GM23248 (cell line): ENCODE data around the gene PPP2R5C. TPM values are rescaled to one million over a fixed set of nuclear protein-coding genes. Genes with fewer than 3 reads are reported as not detected.

Experiments
- DNase-seq: peaks from one replicate; pipeline ENCODE4 v3.0.0-alpha.2; 2015
- H2AFZ ChIP-seq: fragments of 200-600 bp; sonication (generic); 2 replicates; pipeline ENCODE4 v1.6.1; 2016; ENCODE audit warnings: antibody characterized with exemption
- H3F3A ChIP-seq: fragments of 200-600 bp; sonication (generic); 2 replicates; pipeline ENCODE4 v1.6.1; 2016; ENCODE audit warnings: mild to moderate bottlenecking, antibody characterized with exemption, mixed run types; ENCODE audit not compliant: insufficient read depth
- H3K27ac ChIP-seq: fragments of 200-600 bp; sonication (generic); 2 replicates; pipeline ENCODE4 v1.5.1; 2016; ENCODE audit warnings: mild to moderate bottlenecking
- H3K27me3 ChIP-seq: fragments of 200-600 bp; sonication (generic); replicated peaks from 2 replicates; pipeline ENCODE4 v1.6.1; 2016; ENCODE audit warnings: mild to moderate bottlenecking; ENCODE audit not compliant: insufficient read depth
- H3K36me3 ChIP-seq: fragments of 200-600 bp; sonication (generic); 2 replicates; pipeline ENCODE4 v1.6.1; 2016; ENCODE audit warnings: low read depth, mild to moderate bottlenecking
- H3K4me1 ChIP-seq: fragments of 200-600 bp; sonication (generic); 2 replicates; pipeline ENCODE4 v1.6.1; 2016; ENCODE audit warnings: mild to moderate bottlenecking; ENCODE audit not compliant: insufficient read depth
- H3K4me2 ChIP-seq: fragments of 200-600 bp; sonication (generic); one replicate; pipeline ENCODE4 v1.6.1; 2016; ENCODE audit warnings: mild to moderate bottlenecking; ENCODE audit not compliant: unreplicated experiment
- H3K4me3 ChIP-seq: fragments of 200-600 bp; sonication (generic); 2 replicates; pipeline ENCODE4 v1.5.1; 2016; ENCODE audit warnings: mild to moderate bottlenecking
- H3K79me2 ChIP-seq: fragments of 200-600 bp; sonication (generic); 2 replicates; pipeline ENCODE4 v1.6.1; 2016; ENCODE audit warnings: mild to moderate bottlenecking; ENCODE audit not compliant: insufficient read depth
- H3K9ac ChIP-seq: fragments of 200-600 bp; sonication (generic); 2 replicates; pipeline ENCODE4 v1.6.1; 2016; ENCODE audit warnings: mild to moderate bottlenecking
- H3K9me2 ChIP-seq: fragments of 200-600 bp; sonication (generic); 2 replicates; pipeline ENCODE4 v1.6.1; 2016; ENCODE audit warnings: mixed run types, mild to moderate bottlenecking, moderate library complexity; ENCODE audit not compliant: insufficient read depth
- H3K9me3 ChIP-seq: fragments of 200-600 bp; sonication (generic); one replicate; pipeline ENCODE4 v1.6.1; 2017; ENCODE audit warnings: low read depth
- H4K20me1 ChIP-seq: fragments of 200-600 bp; sonication (generic); 2 replicates; pipeline ENCODE4 v1.6.0; 2016; ENCODE audit not compliant: insufficient read depth
- EZH2 ChIP-seq: fragments of 200-600 bp; sonication (generic); IDR thresholded peaks from 2 replicates; pipeline ENCODE4 v1.6.1; 2018; ENCODE audit warnings: antibody characterized with exemption, mild to moderate bottlenecking; ENCODE audit not compliant: insufficient read depth, poor library complexity, severe bottlenecking
- EZH2phosphoT487 ChIP-seq: fragments of 200-600 bp; sonication (generic); IDR thresholded peaks from 2 replicates; pipeline ENCODE4 v1.6.1; 2018; ENCODE audit warnings: antibody characterized with exemption, moderate library complexity, mild to moderate bottlenecking, low read depth; ENCODE audit not compliant: insufficient read depth
- WGBS, 2 experiments: methylation state at CpG; one replicate each; pipeline ENCODE4 v1.1.6; 2015 to 2017; ENCODE audit warnings: low lambda C conversion rate in 2 of 2, low coverage in 1 of 2; ENCODE audit errors: missing lambda C conversion rate in 2 of 2; 5-methylcytosine and 5-hydroxymethylcytosine counted together
- in situ Hi-C: fragments of 300-500 bp; cut with MboI; formaldehyde crosslinking; loops from 2 replicates; pipeline ENCODE4 v1.15.0; 2020
- polyA plus RNA-seq: library from polyadenylated mRNA; unstranded; fragments of >200 nt; fragmentation: Nextera tagmentation; extraction: Ambion mirVana; gene quantifications from 2 replicates; pipeline ENCODE4 v1.2.1, GENCODE V29; 2016
- total RNA-seq: library from RNA; depleted of rRNA; stranded (reverse); fragments of >200 nt; shearing (Covaris generic); gene quantifications from 2 replicates; pipeline ENCODE4 v1.2.3, GENCODE V29; 2014

Gene PPP2R5C
- total and polyA plus RNA-seq, 2 experiments from 2014 or later: 76.3 to 77.9 TPM

- Histone ChIP-seq H3K4me2 (no peak overlapping the region), H3K9ac (no peak overlapping the region), H3K79me2 (no peaks in the 10 kb centered on the region), H4K20me1 (no peaks in the 10 kb centered on the region), H3K27ac (no peak overlapping the region), H3K9me3 (no peaks in the 10 kb centered on the region), H2AFZ (no peak overlapping the region), H3K27me3 (peaks cover 8% of the 10 kb centered on the region), H3K4me3 (no peak overlapping the region), H3F3A (no peaks in the 10 kb centered on the region), H3K9me2 (no peaks in the 10 kb centered on the region), H3K36me3 (no peaks in the 10 kb centered on the region), H3K4me1 (peaks cover 12% of the 10 kb centered on the region)
- in situ Hi-C loops: no loop called here
- DNase-seq: no peak
- WGBS, 2 experiments: 47 to 58% methylated on average over 4 of the region's 4 CpGs
- TF ChIP-seq EZH2 (no peak), EZH2phosphoT487 (no peak)
Measured at GRCh38 chr14:101736071-101736470, 25.4 kb upstream of the PPP2R5C start.

GRCh38 chr14:101736585-101736984, 24.9 kb upstream of the PPP2R5C start:
- Histone ChIP-seq H3K36me3 (no peaks in the 10 kb centered on the region), H3K9ac (no peak overlapping the region), H3K9me3 (no peaks in the 10 kb centered on the region), H4K20me1 (no peaks in the 10 kb centered on the region), H3F3A (no peaks in the 10 kb centered on the region), H2AFZ (no peak overlapping the region), H3K4me3 (no peak overlapping the region), H3K79me2 (no peaks in the 10 kb centered on the region), H3K4me2 (no peak overlapping the region), H3K27ac (no peak overlapping the region), H3K9me2 (no peaks in the 10 kb centered on the region), H3K27me3 (peaks cover 8% of the 10 kb centered on the region), H3K4me1 (peaks cover 7% of the 10 kb centered on the region)
- in situ Hi-C loops: no loop called here
- TF ChIP-seq EZH2phosphoT487 (no peak), EZH2 (no peak)
- 44 to 56% methylated on average over 8 of the region's 8 CpGs for WGBS, 2 experiments
- no peak for DNase-seq

GRCh38 chr14:101737414-101738339, 23.8 kb upstream of the PPP2R5C start:
- WGBS, 2 experiments: 57 to 61% methylated on average over 11 of the region's 11 CpGs
- H3K4me3 ChIP-seq: no peak overlapping the region
- no peaks in the 10 kb centered on the region for H3K36me3 ChIP-seq
- peaks cover 8% of the 10 kb centered on the region for H3K27me3 ChIP-seq
- H3K9me2 ChIP-seq: no peaks in the 10 kb centered on the region
- no peak overlapping the region for H2AFZ ChIP-seq
- TF ChIP-seq EZH2 (no peak), EZH2phosphoT487 (no peak)
- no peaks in the 10 kb centered on the region for H4K20me1 ChIP-seq
- no peak for DNase-seq
- no peaks in the 10 kb centered on the region for H3K9me3 ChIP-seq
- H3K9ac ChIP-seq: no peak overlapping the region
- in situ Hi-C loops: no loop called here
- H3K27ac ChIP-seq: no peak overlapping the region
- no peaks in the 10 kb centered on the region for H3F3A ChIP-seq
- no peaks in the 10 kb centered on the region for H3K4me1 ChIP-seq
- no peak overlapping the region for H3K4me2 ChIP-seq
- no peaks in the 10 kb centered on the region for H3K79me2 ChIP-seq

GRCh38 chr14:101738703-101739320, 22.7 kb upstream of the PPP2R5C start:
- no peaks in the 10 kb centered on the region for H3K9me2 ChIP-seq

More at GRCh38 chr14:101738703-101739320, 22.7 kb upstream of the PPP2R5C start:
- Histone ChIP-seq H4K20me1 (no peaks in the 10 kb centered on the region), H3K4me1 (no peaks in the 10 kb centered on the region), H3K9me3 (no peaks in the 10 kb centered on the region), H3K79me2 (no peaks in the 10 kb centered on the region), H2AFZ (no peak overlapping the region), H3K27me3 (peaks cover 8% of the 10 kb centered on the region), H3K4me2 (no peak overlapping the region), H3K27ac (no peak overlapping the region), H3K9ac (no peak overlapping the region), H3K36me3 (no peaks in the 10 kb centered on the region), H3K4me3 (no peak overlapping the region), H3F3A (no peaks in the 10 kb centered on the region)
- in situ Hi-C loops: no loop called here
- TF ChIP-seq EZH2phosphoT487: no peak
- TF ChIP-seq EZH2: no peak
- WGBS, 2 experiments: 40 to 46% methylated on average over 3 of the region's 3 CpGs
- DNase-seq: no peak
